Endothelial cell of umbilical vein (primary cell): ENCODE results near the gene PTGS2. TPM values are rescaled to one million over a fixed set of nuclear protein-coding genes. Genes with fewer than 3 reads are reported as not detected.

ENCODE experiments used
- BruUV-seq: library from RNA; stranded (reverse); fragments of 400-500 nt; replicated peaks from 2 replicates; lab custom pipeline; 2021; lab: Mats Ljungman, UMichigan
- CTCF ChIA-PET: fragments of 300-600, 350-600 bp; sonication (Branson Sonifier 250); formaldehyde crosslinking; loops from one replicate; lab custom pipeline; 2021; ENCODE audit warnings: antibody characterized with exemption, inconsistent platforms; lab: Charles Lee
- POLR2A ChIA-PET: fragments of 300-600, 350-600 bp; sonication (Branson Sonifier 250); formaldehyde crosslinking; loops from one replicate; lab custom pipeline; 2021; ENCODE audit warnings: antibody characterized with exemption, inconsistent platforms; lab: Charles Lee
- DNase-seq: peaks from one replicate; pipeline ENCODE4 v3.0.0-alpha.2; 2011; ENCODE audit warnings: low read depth, low spot score
- FAIRE-seq: peaks from 2 replicates; lab custom pipeline; 2011; peaks lifted over from hg19 to GRCh38; lab: Jason Lieb, UNC
- H2AFZ ChIP-seq: 2 replicates; pipeline ENCODE4 v1.6.0; 2012; ENCODE audit warnings: low read depth, low read length, control low read depth, inconsistent platforms
- H3K27ac ChIP-seq: 2 replicates; pipeline ENCODE4 v1.5.1; 2011; ENCODE audit warnings: low read depth, mild to moderate bottlenecking, control low read depth, low read length, moderate library complexity; ENCODE audit not compliant: insufficient read depth
- H3K27me3 ChIP-seq, 2 experiments: 2 replicates each; pipeline versions ENCODE4 v1.6.0 to v1.6.1; 2011; ENCODE audit warnings: low read length in 2 of 2, mixed read lengths in 1 of 2; ENCODE audit not compliant: control insufficient read depth in 2 of 2, insufficient read depth in 2 of 2
- H3K36me3 ChIP-seq, 2 experiments: 2 replicates in 1 of 2; 3 replicates in 1 of 2; pipeline ENCODE4 v1.5.1; 2011; ENCODE audit warnings: low read length in 2 of 2, mild to moderate bottlenecking in 1 of 2, moderate library complexity in 1 of 2; ENCODE audit not compliant: control insufficient read depth in 2 of 2, insufficient read depth in 2 of 2; ENCODE audit errors: extremely low read depth in 1 of 2
- H3K4me1 ChIP-seq: 3 replicates; pipeline ENCODE4 v1.5.1; 2011; ENCODE audit warnings: mild to moderate bottlenecking, low read length; ENCODE audit not compliant: control insufficient read depth, insufficient read depth; ENCODE audit errors: extremely low read depth
- H3K4me2 ChIP-seq: 2 replicates; pipeline ENCODE4 v1.6.1; 2011; ENCODE audit warnings: low read length, control low read depth, mixed read lengths; ENCODE audit not compliant: insufficient read depth
- H3K4me3 ChIP-seq, 3 experiments: fragments of 200-600 bp in 1 of 3; sonication (generic), shearing (Covaris generic) in 1 of 3; replicated peaks in 1 of 3; 2 replicates each; pipeline ENCODE4 v1.5.1; 2011 to 2016; ENCODE audit warnings: control low read depth in 3 of 3, low read length in 3 of 3, mild to moderate bottlenecking in 2 of 3, inconsistent platforms in 1 of 3, low read depth in 1 of 3, moderate library complexity in 1 of 3; ENCODE audit not compliant: insufficient read depth in 1 of 3
- H3K79me2 ChIP-seq: 2 replicates; pipeline ENCODE4 v1.6.0; 2012; ENCODE audit warnings: low read length, inconsistent platforms; ENCODE audit not compliant: control insufficient read depth, insufficient read depth
- H3K9ac ChIP-seq: replicated peaks from 2 replicates; pipeline ENCODE3; 2011; ENCODE audit warnings: low read length, control low read depth; ENCODE audit not compliant: insufficient read depth; ENCODE audit errors: extremely low read depth
- H3K9me1 ChIP-seq: replicated peaks from 3 replicates; pipeline ENCODE4 v1.6.0; 2011; ENCODE audit warnings: mild to moderate bottlenecking, low read length; ENCODE audit not compliant: control insufficient read depth, insufficient read depth; ENCODE audit errors: extremely low read depth
- H3K9me3 ChIP-seq: replicated peaks from 2 replicates; pipeline ENCODE4 v1.5.1; 2012; ENCODE audit warnings: low read length, inconsistent platforms; ENCODE audit not compliant: control insufficient read depth, insufficient read depth
- H4K20me1 ChIP-seq: replicated peaks from 2 replicates; pipeline ENCODE3; 2011; ENCODE audit warnings: mild to moderate bottlenecking, low read length; ENCODE audit not compliant: control insufficient read depth, insufficient read depth; ENCODE audit errors: extremely low read depth
- EZH2 ChIP-seq: IDR thresholded peaks from 2 replicates; pipeline ENCODE4 v1.6.1; 2012; ENCODE audit warnings: borderline replicate concordance, low read depth, mild to moderate bottlenecking, moderate library complexity, low read length, inconsistent platforms; ENCODE audit not compliant: severe bottlenecking
- FOS ChIP-seq: IDR thresholded peaks from 2 replicates; pipeline ENCODE4 v1.6.1; 2011; ENCODE audit warnings: mild to moderate bottlenecking, low read length, moderate library complexity, borderline replicate concordance; ENCODE audit not compliant: insufficient read depth
- GATA2 ChIP-seq: IDR thresholded peaks from 2 replicates; pipeline ENCODE4 v1.7.0; 2011; ENCODE audit warnings: low read depth, mild to moderate bottlenecking, moderate library complexity, mixed read lengths, low read length; ENCODE audit not compliant: insufficient read length, insufficient read depth
- POLR2AphosphoS5 ChIP-seq: IDR thresholded peaks from 2 replicates; pipeline ENCODE4 v1.6.1; 2012; ENCODE audit warnings: low read depth, mild to moderate bottlenecking, control low read depth, low read length, moderate library complexity; ENCODE audit not compliant: insufficient read depth
- dilution Hi-C: fragments of 300-500 bp; cut with MboI; formaldehyde crosslinking; loops from one replicate; pipeline ENCODE4 v1.15.0; 2019; ENCODE audit warnings: low sequenced_read_pairs; ENCODE audit not compliant: extremely low pct_ligation_motif_present
- intact Hi-C: fragments of 100-400 bp; cut with micrococcal nuclease; formaldehyde crosslinking; loops from one replicate; pipeline ENCODE4 v1.10.0; 2022
- polyA plus RNA-seq, 4 experiments: library from polyadenylated mRNA; depleted of rRNA in 3 of 4; stranded (reverse) in 3 of 4; unstranded in 1 of 4; fragments of >200 nt; gene quantifications; 2 replicates each; pipeline versions ENCODE4 v1.2.1 to v1.2.3, GENCODE V29; 2011 to 2012; ENCODE audit warnings: missing spikeins in 1 of 4
- total RNA-seq: library from RNA; stranded (reverse); gene quantifications from 2 replicates; pipeline ENCODE4 v1.2.3, GENCODE V29; 2021
- TF ChIP-seq, protein P1 (sequence below), 2 donors: IDR thresholded peaks; 1 replicate in 1 of 2; 2 replicates in 1 of 2; pipeline ENCODE4 v1.5.1; 2011; ENCODE audit warnings: low read length in 2 of 2, mild to moderate bottlenecking in 2 of 2, moderate library complexity in 2 of 2, control low read depth in 1 of 2, inconsistent platforms in 1 of 2, low read depth in 1 of 2; ENCODE audit not compliant: insufficient read depth in 1 of 2; ENCODE audit errors: extremely low read depth in 1 of 2

Gene PTGS2
- total and polyA plus RNA-seq, 2 donors (not counting 3 experiments of a cell fraction or from before 2014, with no cell fraction given), result 21.6 to 84.6 TPM

DNA sequence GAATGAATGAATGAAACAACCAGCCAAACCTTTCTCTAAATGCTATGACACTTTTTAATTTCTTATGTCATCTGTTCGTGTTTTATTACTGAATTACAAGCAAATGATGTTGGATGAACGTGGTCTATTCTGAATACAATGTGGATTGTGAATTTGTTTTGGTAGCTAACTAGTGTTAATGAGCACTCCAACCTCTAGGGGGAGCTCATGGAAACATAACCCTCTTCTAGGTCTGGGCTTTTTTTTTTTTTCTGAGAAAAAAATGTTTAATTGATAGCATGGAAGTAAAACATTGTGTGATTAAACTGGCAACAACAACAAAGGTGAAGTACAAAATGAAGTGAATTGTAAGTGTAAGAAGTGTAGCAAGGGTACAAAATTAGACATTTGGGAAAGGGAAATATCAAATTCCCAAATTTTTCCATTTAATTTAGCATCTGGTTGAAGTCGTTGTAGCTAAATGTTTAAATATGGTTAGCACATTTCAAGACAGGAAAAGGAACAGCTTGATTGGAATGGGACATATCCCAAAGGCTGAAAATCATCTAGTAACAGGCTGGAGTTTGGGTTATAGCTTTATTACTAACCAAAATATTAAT is 42.6 kb upstream of the PTGS2 start:
- dilution Hi-C loops, result no loop called here
- Histone ChIP-seq H3K9me1 (no peaks in the 10 kb centered on the region), H3K4me1 (no peaks in the 10 kb centered on the region), H3K4me2 (no peak overlapping the region), H4K20me1 (no peaks in the 10 kb centered on the region), H3K9me3 (no peaks in the 10 kb centered on the region), H3K4me3 (no peak overlapping the region), H3K27me3 (no peaks in the 10 kb centered on the region), H3K79me2 (no peaks in the 10 kb centered on the region), H3K36me3 (no peaks in the 10 kb centered on the region), H2AFZ (no peak overlapping the region), H3K9ac (no peak overlapping the region), H3K27ac (no peak overlapping the region)
- intact Hi-C loops, result loop anchor here (1.0 kb wide), 2 partner anchors 193 to 263 kb away; no protein-coding TSS in a partner anchor
- no TSS peak for BruUV-seq
- FAIRE-seq (no peak), DNase-seq (peak; percentile 52)
- POLR2A ChIA-PET, result interaction anchor here (0.7 kb wide), 1 partner anchor 261 kb away, joined by 3 read pairs; no protein-coding TSS in a partner anchor
- CTCF ChIA-PET, result interaction anchor here (0.6 to 2.1 kb wide), 49 partner anchors 9 to 643 kb away, joined by 3 to 17 read pairs (median 4); partner anchors contain the start of genes ODR4, PLA2G4A, PTGS2 and TPR
- TF ChIP-seq FOS, result no peak
- TF ChIP-seq, protein P1, sequence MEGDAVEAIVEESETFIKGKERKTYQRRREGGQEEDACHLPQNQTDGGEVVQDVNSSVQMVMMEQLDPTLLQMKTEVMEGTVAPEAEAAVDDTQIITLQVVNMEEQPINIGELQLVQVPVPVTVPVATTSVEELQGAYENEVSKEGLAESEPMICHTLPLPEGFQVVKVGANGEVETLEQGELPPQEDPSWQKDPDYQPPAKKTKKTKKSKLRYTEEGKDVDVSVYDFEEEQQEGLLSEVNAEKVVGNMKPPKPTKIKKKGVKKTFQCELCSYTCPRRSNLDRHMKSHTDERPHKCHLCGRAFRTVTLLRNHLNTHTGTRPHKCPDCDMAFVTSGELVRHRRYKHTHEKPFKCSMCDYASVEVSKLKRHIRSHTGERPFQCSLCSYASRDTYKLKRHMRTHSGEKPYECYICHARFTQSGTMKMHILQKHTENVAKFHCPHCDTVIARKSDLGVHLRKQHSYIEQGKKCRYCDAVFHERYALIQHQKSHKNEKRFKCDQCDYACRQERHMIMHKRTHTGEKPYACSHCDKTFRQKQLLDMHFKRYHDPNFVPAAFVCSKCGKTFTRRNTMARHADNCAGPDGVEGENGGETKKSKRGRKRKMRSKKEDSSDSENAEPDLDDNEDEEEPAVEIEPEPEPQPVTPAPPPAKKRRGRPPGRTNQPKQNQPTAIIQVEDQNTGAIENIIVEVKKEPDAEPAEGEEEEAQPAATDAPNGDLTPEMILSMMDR (IDR thresholded peaks at IDR 0.05; ENCODE audit: extremely low read depth in 1 of 2, insufficient read depth in 1 of 2, low read depth in 1 of 2, low read length in 2 of 2), result peak; percentile 55 to 56

DNA sequence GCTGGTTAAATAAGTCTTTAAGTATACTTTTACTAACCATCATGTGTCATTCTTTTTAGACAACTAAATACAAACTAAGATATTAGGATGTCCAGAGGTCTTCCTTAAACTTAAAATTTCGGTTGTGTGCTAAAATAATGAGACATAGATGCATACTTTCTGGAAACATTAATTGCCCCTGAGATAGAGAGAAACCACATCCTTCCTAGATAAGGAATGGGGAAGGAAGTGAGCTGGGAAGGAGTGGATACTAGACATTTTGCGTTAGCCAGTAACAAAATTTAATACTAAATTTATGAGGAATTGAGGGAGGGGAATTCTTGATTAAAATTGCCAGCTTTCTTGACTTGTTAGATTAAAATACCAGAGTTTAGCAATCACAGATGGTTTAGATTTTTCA is 37.1 kb upstream of the PTGS2 start:
- dilution Hi-C loops (no loop called here), intact Hi-C loops (no loop called here)
- H3K9me3 ChIP-seq, result no peaks in the 10 kb centered on the region
- H3K9ac ChIP-seq, result no peak overlapping the region
- H3K4me3 ChIP-seq, result no peak overlapping the region
- H3K79me2 ChIP-seq, result no peaks in the 10 kb centered on the region
- peaks cover 5% of the 10 kb centered on the region for H3K4me1 ChIP-seq
- no peak for DNase-seq
- peak overlapping the region; percentile 44 for H2AFZ ChIP-seq
- H3K9me1 ChIP-seq, result no peaks in the 10 kb centered on the region
- H3K27ac ChIP-seq, result no peak overlapping the region
- no peak for TF ChIP-seq POLR2AphosphoS5
- TF ChIP-seq GATA2, result no peak
- TF ChIP-seq EZH2, result no peak
- POLR2A ChIA-PET, result no interaction called here
- BruUV-seq, result no TSS peak
- FAIRE-seq, result no peak
- no peak overlapping the region for H3K4me2 ChIP-seq
- no peaks in the 10 kb centered on the region for H3K27me3 ChIP-seq
- CTCF ChIA-PET, result interaction anchor here (0.6 to 2.1 kb wide), 3 partner anchors 12 to 29 kb away, joined by 3 to 5 read pairs (median 4); no protein-coding TSS in a partner anchor
- H4K20me1 ChIP-seq, result no peaks in the 10 kb centered on the region
- no peaks in the 10 kb centered on the region for H3K36me3 ChIP-seq
